ENCODE measurements around the gene NME3. TPM values are rescaled to one million over a fixed set of nuclear protein-coding genes. Genes with fewer than 3 reads are reported as not detected.

NME3 gene
- total RNA-seq, 1 experiment from 2014 or later = 64.4 TPM

DNA sequence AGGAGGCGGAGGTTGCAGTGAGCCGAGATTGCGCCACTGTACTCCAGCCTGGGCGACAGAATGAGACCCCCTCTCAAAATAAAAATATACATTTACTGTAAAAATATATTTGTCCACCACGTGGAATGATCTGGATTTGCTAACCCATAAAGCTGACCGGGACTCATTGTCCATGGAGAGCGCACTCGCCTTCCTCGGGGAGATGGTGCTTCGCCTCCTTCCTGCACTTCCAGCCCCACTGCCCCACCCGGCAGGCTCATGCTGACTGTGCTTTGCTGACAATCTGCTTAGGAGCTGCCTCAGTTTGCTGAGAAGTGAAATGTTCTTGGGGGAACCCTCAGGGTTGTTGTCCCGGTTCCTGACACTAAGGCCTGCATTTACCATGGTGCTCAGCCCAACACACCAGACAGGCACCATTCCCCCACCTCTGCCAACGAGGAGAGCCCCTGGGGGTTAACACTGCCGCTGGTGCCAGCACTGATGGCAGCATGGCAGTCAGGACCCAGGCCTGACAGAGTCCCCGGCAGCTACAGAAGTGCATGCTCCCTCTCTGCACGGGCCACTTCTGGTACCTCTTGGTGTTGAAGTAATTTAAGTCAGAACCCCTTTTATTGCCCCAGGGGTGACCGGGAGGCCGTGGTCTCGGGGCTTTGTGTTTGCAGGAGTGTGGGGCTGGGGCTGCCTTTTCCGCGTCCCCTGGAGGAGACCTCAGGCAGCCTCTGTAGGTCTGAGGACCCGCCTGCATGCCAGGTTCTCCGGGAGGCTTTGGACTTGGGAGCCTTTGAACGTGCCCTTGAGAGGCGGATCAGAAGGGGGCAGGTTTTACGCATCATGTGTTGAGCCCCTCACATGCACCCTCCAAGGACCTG lies 13.9 kb upstream of the NME3 start:
- in situ Hi-C loops (cut with HindIII; ENCODE audit: low sequenced_read_pairs) = no loop called here
- DNase-seq (ENCODE audit: low spot score) = no peak

- DNase-seq (ENCODE audit: low spot score) = peak; percentile 100
- in situ Hi-C loops (cut with HindIII; ENCODE audit: low sequenced_read_pairs) = no loop called here
Measured at GRCh38 chr16:1782408-1783264, 11.3 kb upstream of the NME3 start, which contains the start of the genes NUBP2 and SPSB3. Gene NUBP2, plus strand, starts transcription at chr16:1782960. Its CDS starts 61 bp downstream, at chr16:1783021. Gene SPSB3, minus strand, starts transcription at chr16:1782571. Its CDS starts 1,088 bp downstream, at chr16:1781483.

DNA sequence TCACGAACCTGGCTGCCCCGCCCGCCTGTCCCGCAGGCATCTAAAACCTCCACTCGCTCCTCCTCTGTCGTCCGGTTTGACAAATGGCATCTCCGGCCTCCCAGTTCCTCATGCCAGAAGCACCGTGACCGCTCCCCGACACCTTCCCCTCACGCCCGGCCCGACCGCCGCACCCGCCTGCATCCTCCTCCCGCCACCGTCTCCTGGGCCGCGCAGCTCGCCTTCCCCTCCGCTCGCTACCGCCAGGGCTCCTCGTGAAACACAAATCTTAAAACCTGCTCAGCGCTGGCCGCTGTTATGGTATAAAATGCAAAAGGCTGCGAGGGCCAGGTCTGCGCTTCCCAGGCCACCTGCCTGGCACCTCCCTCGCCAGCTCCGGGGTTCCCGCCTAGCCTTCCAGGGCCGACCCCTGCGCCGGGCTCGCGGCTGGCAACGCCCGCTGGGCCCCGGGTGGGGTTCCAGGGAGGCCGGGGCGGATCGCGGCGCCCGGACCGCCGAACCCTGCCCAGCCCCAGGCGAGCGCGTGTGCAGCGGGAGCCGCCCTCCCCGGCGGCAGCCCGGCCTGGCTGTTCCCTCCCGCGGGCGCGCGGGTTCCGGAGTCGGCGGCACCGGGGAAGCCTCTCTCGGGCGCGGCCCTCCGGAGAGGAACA lies 10.5 kb upstream of the NME3 start:
- DNase-seq (ENCODE audit: low spot score) = no peak
- in situ Hi-C loops (cut with HindIII; ENCODE audit: low sequenced_read_pairs) = no loop called here

- DNase-seq (ENCODE audit: low spot score) = no peak
- in situ Hi-C loops (cut with HindIII; ENCODE audit: low sequenced_read_pairs) = no loop called here
Measured at GRCh38 chr16:1781254-1781653, 9.9 kb upstream of the NME3 start.

DNA sequence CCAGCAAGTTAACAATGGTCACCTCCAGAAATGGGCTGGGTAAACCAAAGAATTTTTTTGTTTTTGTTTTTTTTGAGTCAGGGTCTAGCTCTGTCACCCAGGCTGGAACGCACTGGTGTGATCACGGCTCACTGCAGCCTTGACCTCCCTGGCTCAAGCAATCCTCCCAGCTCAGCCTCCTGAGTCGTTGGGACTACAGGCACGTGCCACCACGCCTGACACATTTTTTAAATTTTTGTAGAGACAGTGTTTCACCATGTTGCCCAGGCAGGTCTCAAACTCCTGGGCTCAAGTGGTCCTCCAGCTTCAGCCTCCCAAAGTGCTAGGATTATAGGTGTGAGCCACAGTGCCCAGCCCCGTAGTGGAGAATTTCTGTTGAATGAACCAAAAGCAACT lies 9.3 kb upstream of the NME3 start:
- in situ Hi-C loops (cut with HindIII; ENCODE audit: low sequenced_read_pairs) = no loop called here
- no peak for DNase-seq (ENCODE audit: low spot score)

DNA sequence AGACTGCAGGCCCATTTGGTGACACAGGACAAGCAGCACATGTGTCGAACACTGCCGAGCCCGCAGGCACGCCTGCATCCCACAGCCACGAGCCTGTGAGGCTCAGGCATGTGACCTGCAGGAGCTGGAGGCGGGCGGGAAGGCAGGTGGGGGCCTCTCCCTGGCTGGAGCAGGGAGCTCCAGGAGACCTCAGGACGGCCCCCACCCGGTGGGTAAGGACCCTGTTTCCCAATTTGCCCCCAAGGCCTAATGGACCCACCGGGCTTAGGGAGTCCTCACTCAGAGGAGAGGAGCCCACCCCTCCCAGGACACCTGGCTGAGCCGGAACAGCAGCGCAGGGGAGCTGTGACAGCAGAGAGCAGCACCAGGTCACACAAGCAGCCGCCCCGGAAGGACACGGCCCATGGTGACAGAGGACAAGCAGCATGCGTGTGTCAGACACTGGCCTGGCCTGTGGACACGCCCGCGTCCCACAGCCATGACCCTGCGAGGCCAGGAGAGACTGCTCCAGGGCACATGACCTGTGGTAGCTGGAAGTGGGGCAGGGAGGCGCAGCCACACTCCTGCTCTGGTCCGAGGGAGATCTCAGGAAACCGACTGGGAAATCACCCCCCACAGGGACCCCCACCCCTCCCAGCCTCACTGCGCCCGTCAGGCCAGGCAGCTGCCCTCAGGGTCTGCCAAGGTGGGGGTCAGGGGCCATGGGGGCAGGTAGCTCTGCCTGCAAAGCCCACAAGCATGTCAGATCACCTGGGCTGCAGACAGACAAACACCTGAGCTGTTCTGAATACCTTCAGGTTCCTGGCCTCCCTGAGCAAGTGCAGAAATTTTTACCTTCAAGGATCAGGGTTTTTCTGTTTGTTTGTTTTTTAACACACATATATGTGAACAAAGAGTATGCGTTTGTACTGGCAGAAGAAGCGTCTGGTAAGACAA lies 8.7 kb upstream of the NME3 start:
- in situ Hi-C loops (cut with HindIII; ENCODE audit: low sequenced_read_pairs) = no loop called here

DNA sequence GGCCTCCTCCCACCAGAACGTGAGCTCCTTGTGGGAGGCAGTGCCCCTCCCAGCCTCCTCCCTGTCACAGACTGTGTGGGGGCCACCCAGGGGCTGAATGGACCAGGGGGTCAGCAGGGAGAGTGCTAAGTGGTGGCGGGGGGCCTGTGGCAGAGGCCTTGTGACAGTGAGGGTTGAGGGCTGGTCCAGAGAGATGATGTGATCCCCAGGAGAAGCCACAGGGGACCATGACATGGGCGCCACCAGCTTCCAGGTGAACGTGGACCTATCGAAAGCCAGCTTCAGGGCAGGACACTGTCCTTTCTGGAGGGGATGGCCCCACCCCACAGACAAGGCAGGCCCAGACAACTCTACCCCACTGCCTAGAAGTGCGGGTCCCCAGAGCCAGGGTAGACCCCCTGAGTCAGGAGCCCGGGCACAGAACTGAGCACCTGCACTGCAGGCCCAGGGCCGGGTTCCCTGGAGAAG lies 7.9 kb upstream of the NME3 start:
- in situ Hi-C loops (cut with HindIII; ENCODE audit: low sequenced_read_pairs) = no loop called here
- no peak for DNase-seq (ENCODE audit: low spot score)

More for the DNA sequence above, 8.7 kb upstream of the NME3 start:
- no peak for DNase-seq (ENCODE audit: low spot score)

DNA sequence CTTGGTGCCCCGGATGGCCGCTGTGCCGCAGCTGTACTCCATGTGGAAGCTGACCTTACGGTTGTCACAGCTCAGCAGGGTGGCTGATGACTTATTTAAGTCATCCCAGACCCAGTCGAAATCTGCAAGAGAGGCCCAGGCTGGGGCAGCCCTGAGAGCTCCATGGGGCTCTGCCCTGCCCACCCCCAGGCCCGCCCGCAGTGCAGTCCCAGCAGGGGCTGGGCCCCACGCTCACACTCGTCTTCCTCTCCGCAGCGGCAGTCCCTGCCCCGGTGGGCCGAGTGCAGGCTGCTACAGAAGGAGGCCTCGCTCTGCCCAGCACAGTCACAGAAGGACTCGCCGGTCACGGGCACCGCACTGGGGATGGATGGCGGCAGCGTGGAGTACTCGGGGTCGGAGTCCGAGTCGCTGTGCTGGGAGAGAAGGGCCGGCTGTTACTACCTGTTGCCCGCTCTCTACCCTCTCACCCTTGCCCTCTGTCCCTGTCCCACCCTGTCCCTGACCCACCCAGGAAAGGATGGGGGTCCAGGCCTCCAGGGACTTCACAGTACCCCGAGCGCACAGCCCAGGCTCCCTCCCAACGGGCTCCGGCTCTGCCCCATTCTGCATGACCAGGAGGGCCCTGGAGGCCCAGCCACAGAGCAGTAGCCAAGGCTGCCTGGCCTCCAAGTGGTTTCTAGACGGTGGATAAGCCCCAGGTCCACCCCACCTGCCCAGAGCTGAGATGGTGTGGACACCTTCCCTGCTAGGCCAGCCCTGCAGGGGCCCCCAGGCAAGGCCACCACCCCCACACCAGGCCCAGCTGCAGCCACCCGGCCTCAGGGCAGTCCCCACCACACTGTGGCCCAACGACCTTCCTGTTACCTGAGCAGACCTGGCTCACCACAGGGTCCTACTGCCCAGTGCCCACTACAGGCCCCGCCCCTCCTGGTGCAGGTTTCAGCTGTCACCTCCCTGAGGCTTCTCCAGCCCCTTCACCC lies 7.1 kb upstream of the NME3 start:
- in situ Hi-C loops (cut with HindIII; ENCODE audit: low sequenced_read_pairs) = no loop called here
- DNase-seq (ENCODE audit: low spot score) = no peak

DNA sequence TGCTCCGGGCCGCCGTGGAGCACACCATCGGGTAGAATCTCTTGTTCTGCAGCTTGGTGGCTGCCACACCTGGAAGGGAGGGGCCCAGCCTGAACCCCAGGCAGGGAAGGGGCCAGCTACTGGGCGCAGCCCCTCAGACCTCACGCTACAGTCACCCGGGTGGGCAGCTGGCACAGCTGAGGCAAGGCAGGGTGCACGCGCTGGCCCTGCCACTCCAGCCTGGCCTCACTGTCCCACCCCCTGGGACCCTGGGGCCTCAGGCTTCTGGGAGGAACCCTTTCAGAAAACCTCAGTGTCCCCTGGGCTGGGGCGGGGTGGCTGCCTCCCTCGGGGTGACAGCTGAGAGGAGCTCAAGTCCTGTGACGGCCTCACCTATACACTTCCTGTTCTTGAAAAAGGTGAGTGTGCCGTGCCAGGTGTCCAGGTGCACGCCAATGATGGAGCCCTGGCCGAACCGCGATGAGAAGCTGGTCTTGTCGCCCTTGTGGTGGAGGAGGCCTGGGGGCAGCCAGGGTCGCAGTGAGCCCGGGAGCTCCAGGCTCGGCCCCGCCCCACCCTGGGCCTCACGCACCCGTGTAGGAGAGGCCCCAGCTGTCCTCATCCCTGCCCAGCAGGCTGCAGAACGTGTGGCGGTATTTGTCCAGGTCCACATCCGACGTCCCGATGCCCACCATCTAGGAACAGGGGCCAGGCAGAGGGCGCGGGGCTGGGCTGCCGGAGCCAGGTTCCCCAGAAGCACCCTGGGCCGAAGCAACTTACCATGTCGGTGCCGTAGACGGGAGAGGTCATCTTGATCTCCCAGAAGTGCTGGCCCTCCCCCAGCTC lies 6.2 kb upstream of the NME3 start:
- in situ Hi-C loops (cut with HindIII; ENCODE audit: low sequenced_read_pairs) = no loop called here
- DNase-seq (ENCODE audit: low spot score) = no peak

DNA sequence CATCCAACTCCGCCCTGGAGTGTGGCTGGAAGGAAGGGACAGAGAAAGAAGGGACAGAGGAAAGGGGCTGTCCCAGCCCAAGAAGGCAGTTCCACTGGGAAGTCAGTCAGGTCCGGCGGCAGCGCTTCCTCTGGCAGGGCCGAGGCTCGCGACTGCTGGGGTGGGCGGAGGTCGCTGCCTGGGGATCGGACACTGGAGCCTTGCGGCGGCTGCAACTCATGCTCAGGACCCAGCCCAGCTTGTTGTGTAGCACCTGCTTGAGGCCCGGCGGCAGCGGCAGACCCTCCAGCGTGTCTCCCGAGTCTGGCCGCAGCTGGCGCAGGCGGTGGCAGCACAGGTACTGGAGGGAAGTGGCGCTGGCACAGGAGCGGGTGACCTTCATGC lies 5.6 kb upstream of the NME3 start:
- in situ Hi-C loops (cut with HindIII; ENCODE audit: low sequenced_read_pairs) = no loop called here
- no peak for DNase-seq (ENCODE audit: low spot score)

DNA sequence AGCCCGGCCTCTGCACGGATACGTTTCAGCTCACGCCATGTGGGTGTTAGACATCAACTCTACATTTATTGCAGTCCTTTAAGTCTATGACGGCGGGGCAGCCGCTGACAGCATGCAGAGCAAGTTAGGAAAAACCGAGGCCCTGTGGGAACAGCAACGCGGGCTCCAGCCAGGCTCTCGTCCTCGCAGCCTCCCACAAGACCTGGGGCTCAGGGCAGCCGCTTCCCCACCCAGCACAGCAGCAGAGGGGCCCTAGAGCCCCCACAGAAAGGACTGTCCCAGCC lies 5.3 kb upstream of the NME3 start:
- DNase-seq (ENCODE audit: low spot score) = no peak
- in situ Hi-C loops (cut with HindIII; ENCODE audit: low sequenced_read_pairs) = no loop called here

DNA sequence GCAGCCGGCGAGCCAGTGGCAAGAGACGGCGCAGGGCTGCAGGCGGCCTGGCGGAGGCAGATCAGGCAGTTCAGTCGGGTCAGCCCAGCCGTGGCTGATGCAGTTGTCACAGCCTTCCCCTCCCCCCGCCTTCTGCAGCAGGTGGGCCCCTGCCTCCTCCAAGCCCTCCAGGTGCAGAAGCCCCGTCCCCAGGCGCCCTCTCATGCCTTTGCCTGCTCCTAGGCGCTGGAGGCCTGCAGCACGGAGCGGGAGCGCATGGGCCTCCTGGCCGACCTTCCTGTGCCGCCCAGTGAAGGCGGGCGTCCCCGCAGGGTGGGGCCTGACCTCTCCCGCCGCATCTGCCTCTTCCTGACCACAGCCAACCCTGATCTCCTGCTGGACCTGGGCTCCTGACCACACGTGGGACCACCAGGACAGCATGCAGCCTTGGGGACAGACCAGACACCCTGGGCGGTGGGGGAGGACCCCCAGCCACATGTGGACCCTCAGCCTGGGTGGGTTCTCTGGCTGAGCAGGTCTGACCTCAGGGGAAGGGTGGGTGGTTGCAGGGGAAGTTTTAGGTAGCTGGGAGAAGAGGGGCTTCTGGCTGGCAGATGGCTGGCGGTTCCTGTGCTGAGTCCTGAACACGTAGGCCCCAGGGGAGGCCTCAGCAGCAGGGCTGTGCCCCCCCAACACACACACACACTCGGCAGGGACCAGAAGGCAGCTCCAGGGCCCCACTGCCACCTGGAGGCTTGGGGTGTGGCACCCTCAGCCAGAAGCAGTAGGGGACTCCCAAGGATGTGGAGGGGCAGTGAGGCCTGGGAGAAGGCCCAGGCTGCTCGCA lies 4.7 kb upstream of the NME3 start:
- in situ Hi-C loops (cut with HindIII; ENCODE audit: low sequenced_read_pairs) = no loop called here
- no peak for DNase-seq (ENCODE audit: low spot score)

DNA sequence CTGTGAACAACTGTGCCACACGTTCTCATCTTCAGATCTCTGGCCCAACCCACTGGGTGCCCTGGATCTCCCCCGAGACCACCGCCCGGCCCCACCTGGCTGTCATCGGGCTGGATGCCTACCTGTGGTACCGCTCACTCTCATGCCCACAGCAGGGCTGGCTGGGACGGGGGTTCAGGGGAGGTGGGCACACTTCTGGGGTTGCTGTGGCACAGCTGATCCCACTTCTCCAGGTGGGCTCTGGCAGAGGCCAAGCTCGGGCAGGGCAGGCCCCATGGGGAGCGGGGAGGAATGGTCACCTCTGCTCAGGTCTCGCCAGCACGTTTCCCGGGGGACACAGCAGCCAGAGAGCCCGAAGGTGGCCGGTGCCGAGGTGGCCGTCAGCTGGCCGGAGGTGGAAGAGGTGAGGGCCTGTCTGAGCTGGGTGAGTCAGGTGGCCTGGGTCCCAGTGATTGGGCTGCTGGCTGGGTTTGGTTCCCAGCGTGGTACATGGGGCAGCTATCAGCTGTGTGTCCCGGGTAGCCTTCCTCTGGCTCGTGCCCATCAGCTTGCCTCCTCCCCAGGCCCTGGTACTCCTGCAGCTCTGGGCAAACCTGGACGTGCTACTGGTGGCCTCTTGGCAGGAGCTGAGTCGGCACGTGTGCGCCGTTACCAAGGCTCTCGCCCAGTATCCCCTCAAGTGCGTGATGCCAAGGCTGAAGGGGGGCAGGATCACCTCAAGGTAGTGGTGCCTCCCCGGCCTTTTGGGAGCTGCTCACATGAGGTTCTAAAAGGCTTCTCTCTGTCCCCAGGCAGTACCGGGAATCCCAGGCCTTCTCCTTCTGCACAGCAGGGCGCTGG lies 3.9 kb upstream of the NME3 start:
- no peak for DNase-seq (ENCODE audit: low spot score)
- in situ Hi-C loops (cut with HindIII; ENCODE audit: low sequenced_read_pairs) = no loop called here

DNA sequence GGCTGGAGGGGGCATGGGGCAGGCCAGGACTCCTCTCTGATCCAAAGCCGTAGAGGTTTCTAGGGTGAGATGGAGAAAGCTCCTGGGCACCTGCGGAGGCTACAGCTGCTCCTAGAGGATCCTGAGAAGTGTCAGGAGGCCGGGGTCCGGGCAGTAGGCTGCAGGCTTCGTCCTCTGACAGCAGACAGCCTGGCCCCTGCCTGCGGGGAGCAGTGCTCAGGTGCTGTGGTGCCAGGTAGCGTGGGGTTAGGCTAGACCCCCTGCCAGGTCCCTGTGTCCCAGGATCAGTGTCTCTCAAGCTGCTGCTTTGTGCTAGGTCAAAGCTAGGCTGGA lies 3.1 kb upstream of the NME3 start:
- no peak for DNase-seq (ENCODE audit: low spot score)
- in situ Hi-C loops (cut with HindIII; ENCODE audit: low sequenced_read_pairs) = no loop called here

DNA sequence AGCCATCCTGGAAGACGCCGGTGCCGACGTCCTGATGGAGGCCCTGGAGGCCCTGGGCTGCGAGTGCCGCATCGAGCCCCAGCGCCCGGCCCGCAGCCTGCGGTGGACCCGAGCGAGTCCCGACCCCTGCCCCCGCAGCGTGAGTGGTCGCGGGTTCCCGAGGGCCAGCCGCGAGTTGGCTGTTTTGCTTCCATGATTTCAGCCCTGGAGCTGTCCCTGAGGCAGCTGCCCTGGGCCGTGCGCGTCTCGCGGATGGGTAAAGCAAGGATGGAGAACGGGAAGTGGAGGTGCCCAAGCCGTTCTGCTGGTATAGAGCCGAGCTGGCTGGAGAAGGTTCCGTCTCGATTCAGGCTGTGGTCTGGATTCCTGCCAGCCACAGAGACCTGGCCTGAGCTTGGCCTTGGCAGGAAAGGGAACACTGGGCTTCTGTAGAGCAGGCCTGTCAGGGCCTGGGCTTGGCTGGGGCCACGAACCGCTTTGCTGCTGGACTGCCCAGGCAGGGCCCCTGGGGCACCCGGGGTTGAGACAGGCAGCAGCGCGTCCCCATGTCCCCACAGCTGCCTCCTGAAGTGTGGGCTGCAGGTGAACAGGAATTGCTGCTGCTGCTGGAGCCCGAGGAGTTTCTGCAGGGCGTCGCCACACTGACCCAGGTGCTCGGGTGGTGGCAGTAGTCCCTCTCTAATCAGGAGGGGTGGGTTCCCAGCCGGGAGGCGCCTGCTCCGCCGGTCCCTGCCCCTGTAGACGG lies 2.5 kb upstream of the NME3 start:
- in situ Hi-C loops (cut with HindIII; ENCODE audit: low sequenced_read_pairs) = no loop called here

More for the DNA sequence above, 2.5 kb upstream of the NME3 start:
- no peak for DNase-seq (ENCODE audit: low spot score)

All from G401 (cell line).